CD4-positive, alpha-beta T cell treated with Interleukin-15 for 1 hour (primary cell): ENCODE measurements around the gene FOXC1.

ENCODE experiments used
- DNase-seq: peaks from one replicate; pipeline ENCODE4 v3.0.0-alpha.2; 2020

Gene FOXC1

DNA sequence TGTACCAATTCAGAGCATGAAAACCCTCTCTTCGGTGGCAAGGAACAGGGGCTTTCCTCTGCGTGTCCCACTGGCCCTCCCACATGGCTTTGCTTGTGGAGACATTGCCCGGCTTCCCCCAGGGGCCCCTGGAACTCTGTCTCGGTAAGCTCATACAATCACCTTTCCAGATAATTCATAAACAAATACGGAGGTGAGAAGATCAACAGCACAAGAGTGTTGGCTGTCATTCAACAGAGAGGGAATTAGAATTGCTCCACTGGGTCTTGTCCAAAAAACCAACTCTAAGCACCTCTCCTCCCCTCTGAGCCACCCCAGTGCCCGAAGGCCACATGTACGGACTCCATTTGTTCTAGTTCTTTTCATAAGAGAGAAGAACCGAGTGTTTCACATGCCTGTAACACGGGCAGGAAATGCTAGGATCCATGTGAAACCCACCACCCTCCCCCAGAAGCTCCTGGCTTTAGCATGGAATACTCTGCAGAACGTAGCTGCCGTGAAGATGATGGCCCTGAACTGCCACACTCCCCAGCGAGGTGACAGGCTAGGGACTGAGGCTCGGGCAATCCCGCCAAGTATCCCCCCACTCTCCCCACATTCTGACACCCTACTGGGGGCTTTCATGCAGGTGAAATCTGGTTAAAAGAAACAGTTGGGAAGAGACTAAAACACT lies 24.6 kb upstream of the FOXC1 start:
- DNase-seq, result no peak

DNA sequence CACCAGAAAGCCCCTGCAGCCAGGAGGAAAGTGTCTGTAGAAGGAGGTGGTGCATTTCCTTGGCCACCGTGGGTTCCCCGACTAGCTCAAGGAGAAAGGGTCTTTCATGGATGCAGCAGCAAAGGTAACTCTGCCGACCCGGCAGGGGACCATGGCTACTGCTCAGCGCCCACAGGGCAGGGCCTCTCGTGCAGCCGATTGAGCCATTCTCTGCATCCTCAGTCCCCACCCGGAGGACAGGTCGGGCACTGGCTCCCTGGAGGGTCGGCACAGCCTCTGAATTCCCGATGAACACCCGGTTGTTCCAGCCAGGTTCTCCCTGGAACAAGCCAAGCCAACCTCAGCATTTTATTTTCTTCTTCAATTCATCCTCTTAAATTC lies 24.1 kb upstream of the FOXC1 start:
- no peak for DNase-seq

GRCh38 chr6:1586256-1586655 lies 23.5 kb upstream of the FOXC1 start:
- no peak for DNase-seq

DNA sequence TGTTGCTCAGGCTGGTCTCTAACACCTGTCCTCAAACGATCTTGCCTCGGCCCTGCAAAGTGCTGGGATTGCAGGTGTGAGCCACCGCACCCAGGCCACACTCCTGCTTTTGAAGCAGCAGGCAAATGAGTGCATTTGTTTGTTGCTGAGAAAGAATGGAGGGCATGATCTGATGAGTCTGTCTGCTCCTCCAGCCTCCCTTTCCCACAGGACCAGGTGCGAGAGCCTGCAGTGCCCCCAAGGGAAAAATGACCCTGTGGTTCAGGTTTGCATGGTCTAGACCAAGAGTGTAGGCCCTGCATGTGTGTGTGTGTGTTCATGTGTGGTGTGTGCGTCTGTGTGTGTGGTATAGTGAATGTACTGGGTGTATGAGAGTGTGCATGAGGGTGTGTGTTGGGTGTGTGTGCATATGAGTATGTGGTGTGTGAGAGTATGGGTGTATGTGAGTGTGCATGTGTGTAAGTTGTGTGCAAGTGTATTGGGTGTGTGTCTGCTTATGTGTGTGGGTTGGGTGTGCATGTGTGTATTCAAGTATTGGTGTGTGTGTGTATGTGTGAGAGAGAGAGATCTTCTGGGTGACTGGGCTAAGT lies 22.8 kb upstream of the FOXC1 start:
- DNase-seq, result no peak

- no peak for DNase-seq
These were observed 22.2 kb upstream of the FOXC1 start for GRCh38 chr6:1587546-1587945.

- DNase-seq, result peak; percentile 10
These were observed 21.7 kb upstream of the FOXC1 start for GRCh38 chr6:1587977-1588376.

GRCh38 chr6:1589208-1589607 lies 20.5 kb upstream of the FOXC1 start:
- DNase-seq, result no peak

DNA sequence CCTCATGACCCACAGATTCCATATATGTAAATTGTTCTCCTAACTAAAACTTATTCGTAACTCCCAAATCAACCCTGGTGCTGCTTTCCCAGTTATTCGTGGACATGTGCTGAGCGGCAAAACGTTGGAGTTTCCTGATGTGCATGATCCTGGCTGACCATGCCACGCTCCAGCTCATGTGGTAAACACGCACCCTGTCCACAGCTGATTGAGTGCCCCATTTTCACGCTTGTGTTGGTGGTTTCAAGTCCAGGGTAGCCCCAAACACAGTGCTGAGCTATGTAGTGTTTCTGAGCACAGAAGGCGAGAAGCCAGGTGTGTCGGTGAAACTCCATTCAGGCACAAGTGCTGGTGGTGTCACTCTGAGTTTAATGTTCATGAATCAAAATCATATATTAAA lies 19.1 kb upstream of the FOXC1 start:
- peak; percentile 5 for DNase-seq

DNA sequence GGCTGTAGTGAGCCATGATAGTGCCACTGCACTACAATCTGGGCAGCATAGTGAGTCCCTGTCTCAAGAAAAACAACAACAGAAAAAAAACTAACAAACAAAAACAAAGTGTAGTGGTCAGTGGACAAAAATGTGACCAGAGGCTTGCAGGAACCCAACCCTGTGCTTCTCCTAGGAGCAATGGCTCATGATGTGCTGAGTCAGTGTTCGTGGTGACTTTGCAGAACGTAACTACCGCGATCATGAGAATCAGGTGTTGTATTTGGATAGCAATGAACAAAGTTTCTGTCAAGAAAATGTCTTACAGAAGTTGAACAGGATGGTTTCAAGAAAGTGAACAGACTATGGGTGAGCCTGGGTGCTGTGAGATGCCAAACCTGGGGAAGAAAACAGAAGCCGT lies 18.5 kb upstream of the FOXC1 start:
- peak; percentile 2 for DNase-seq

GRCh38 chr6:1591926-1592325 lies 17.8 kb upstream of the FOXC1 start:
- DNase-seq, result no peak

DNA sequence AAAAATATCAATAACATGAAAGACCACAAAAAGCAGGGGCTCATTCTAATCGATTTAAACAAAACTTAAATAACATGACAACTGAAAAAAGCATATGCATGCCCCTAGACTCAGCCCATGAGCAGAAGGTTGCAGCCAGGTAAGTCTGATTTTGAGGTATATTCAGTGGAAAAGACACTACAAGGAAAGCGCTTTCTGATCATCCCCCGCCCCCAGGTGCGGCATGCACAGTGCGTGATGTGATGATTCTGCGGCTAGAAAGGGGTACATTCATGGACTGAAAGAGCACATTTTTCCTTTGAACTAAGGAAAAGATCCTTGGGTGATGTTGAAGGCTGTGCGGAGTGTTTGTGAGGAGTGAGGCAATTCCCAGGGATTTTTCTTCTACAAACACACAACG lies 16.9 kb upstream of the FOXC1 start:
- DNase-seq, result no peak

DNA sequence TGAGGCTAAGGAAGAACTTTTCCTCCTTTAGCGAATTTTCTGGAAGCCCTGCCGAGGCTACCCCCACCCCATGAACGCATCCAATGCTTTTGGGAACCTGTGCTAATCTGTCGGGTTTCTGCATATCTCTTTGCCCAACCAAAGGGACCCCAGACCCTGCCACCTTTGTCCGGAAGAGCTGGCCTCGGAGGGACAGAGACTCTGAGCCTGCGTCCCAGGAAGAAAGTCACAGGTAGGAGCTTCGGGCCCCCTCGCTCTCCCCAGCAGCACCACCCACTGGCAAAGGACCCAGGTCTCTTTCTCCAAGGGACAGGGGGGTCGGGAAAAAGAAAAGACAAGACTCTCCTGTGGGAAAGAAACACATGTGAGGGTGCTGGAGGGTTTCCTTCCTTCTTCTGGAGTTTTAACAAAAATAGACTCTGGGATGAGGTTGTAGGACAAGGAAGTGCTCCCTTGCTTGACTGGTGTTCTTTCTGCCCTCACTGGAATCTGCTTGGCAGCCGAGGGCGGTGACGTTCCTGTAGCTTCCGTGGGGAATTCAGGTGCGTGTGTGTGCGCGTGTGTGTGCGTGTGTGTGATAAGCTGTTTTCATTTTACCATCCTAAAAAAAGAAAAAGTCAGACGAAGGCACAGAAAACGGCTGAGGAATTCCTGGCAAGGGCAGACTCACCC lies 16.3 kb upstream of the FOXC1 start:
- DNase-seq, result peak; percentile 13

GRCh38 chr6:1593958-1594314 lies 15.8 kb upstream of the FOXC1 start:
- peak; percentile 6 for DNase-seq

- DNase-seq, result peak; percentile 12
These were observed 15.1 kb upstream of the FOXC1 start for GRCh38 chr6:1594445-1595200.

- peak; percentile 9 for DNase-seq
These were observed 14.2 kb upstream of the FOXC1 start for GRCh38 chr6:1595271-1596087.

DNA sequence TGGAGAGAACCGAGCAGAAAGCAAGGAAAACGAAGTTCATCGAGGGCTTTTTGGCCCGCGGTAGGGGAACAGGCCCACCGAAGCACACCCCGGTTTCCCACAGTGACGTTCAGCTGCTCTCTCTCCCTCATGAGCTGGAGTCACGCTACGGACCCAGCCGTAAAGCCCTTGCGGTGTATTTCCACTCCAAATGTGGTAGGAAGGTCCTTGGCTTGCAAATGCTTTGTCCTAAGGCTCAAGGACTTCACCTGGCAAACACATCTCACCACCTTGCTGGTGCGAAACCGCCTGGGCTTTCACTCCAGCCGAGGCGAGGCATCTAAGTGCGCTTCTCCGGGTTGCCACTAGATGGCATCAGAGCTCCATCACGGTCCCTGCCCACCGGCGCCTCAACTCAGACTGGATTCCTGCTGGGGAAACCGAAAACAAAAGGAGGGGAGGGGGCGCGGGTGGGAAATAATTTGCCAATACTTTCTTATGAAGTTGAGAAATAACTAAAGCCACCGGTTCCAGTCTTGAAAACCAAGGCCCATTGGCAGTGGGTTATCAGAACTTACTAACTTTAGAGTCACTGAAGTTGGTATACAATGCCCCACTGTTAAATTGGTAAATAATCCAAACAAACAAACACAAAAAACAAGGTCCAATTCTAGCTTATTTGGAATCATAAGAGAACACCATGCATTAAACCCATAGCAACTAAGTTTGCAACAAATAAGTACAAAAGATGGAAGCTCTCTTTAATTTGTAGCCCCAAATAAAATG lies 13.4 kb upstream of the FOXC1 start:
- peak; percentile 56 for DNase-seq

DNA sequence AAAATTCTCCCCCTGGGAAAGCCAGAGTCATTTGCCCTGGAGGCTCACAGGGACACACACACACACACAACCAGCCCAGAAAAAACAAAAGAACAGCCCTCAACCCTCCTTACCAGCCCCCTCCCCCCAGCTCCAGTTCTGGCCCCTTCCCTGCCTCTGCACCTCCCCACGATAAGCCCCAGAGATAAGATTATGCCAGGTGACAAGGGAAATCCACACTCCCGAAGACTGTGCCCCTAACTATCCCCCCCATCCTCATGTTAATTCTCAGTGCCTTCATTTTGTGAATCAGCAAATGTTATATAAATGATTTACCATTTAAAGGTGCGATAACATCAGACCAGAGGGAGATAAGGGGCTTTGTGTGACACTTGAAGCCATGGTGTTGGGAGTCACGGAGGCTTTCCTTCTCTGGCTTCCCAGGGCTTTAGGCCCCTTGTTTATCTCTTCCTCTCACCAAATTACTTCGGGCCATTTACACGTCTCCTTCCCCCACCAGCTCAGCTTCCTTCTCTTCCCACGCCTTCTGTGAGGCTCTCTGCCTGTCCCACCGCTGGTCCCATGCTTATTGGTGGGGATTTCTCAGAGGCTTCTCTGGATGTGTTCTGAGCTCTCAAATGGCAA lies 12.5 kb upstream of the FOXC1 start:
- DNase-seq, result no peak

GRCh38 chr6:1597924-1598323 lies 11.8 kb upstream of the FOXC1 start:
- DNase-seq, result no peak

DNA sequence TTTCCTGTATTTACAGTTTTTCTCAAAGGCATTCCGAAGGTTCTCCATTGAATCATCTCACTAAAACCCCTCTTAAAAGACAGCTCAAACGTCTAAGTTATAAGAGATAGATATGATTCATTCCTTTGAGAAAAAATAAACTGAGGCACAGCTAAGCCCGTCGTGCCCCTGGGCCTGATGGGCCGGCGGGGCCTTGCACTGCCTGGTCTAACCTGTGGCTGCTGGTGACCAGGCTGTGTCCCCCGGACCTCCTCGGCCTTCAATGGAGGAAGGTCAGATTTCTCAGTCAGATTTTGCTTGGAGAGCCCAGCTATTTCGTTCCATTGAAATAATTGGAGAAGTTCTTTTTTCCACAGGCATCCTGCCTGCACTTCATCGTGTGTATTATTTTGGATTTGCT lies 11.3 kb upstream of the FOXC1 start:
- DNase-seq, result peak; percentile 5

DNA sequence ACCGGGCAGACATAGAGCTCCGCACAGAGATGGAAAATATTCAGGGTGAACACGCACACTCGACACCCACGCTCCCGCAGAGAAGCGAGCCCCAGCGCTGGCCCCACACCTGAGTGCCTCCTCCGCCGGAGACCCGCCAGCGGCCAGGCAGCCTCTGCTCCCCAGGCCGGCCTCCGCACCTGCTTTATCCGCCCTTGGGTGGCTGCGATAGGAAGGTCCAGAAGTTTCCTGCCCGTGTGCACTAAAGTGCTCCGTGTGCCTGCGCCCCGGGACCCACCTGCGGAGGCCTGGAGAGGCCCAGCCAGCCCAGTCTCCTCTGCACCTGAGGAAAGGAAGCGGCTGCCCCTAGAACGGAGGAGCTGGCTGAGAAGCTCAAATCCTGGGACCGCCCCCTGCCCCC lies 10.8 kb upstream of the FOXC1 start:
- DNase-seq, result no peak

DNA sequence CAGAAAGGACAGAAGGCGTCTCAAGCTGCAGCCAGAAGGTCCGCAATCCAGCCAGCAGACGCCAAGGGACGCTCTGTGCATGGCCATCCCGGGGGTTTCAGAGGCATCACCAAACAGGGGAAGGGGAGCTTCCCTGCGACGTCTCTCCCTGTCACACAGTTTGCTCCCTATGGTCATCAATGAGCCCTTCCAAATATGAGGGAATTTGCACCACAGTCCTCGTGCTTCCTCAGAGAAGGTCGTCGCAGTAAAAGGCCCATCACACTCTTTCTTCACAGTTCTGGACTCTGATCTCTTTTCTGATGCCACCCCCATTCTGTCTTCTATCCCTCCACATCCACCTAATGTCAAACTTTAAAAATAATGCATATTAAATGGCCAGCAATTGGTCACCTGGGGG lies 10.2 kb upstream of the FOXC1 start:
- peak; percentile 7 for DNase-seq
